HCT116 (cell line): ENCODE results near the gene VASH2. TPM values are rescaled to one million over a fixed set of nuclear protein-coding genes. Genes with fewer than 3 reads are reported as not detected.

Source experiments
- ATAC-seq: fragments of 200-7000 bp; cut with Tn5 transposase; 2 replicates; pipeline ENCODE4 v1.9.1; 2020; ENCODE audit warnings: mild to moderate bottlenecking, moderate library complexity
- BruUV-seq: library from RNA; stranded (reverse); fragments of 400-500 nt; replicated peaks from 2 replicates; lab custom pipeline; 2021; lab: Mats Ljungman, UMichigan
- CTCF ChIA-PET: fragments of 300-600 bp; sonication (Branson Sonifier 250); formaldehyde crosslinking; loops from one replicate; lab custom pipeline; 2021; ENCODE audit warnings: antibody characterized with exemption; lab: Charles Lee
- POLR2A ChIA-PET: fragments of 300-600, 350-600 bp; sonication (Branson Sonifier 250); formaldehyde crosslinking; loops from one replicate; lab custom pipeline; 2021; ENCODE audit warnings: antibody characterized with exemption; lab: Charles Lee
- RAD21 ChIA-PET, 2 experiments: fragments of 300-600 bp; sonication (Branson Sonifier 250); formaldehyde crosslinking; loops; one replicate each; lab custom pipeline; 2023; ENCODE audit warnings: low total read pairs in 2 of 2; ENCODE audit not compliant: uncharacterized antibody in 2 of 2, unreplicated experiment in 2 of 2, low non-redundant PET in 1 of 2; lab: Charles Lee
- DNase-seq: peaks from one replicate; pipeline ENCODE4 v3.0.0-alpha.2; 2010; ENCODE audit warnings: low read depth, low spot score
- H2AFZ ChIP-seq: fragments of 200-600 bp; shearing (Covaris generic), sonication (generic); 2 replicates; pipeline ENCODE4 v1.6.1; 2017; ENCODE audit warnings: low read depth, mixed run types, mixed read lengths, antibody characterized with exemption, low read length; ENCODE audit not compliant: poor library complexity, severe bottlenecking
- H3K27ac ChIP-seq: 2 replicates; pipeline ENCODE4 v1.5.1; 2012; ENCODE audit warnings: low read depth, low read length
- H3K27me3 ChIP-seq: fragments of 200-600 bp; sonication (generic); 2 replicates; pipeline ENCODE4 v1.6.1; 2016; ENCODE audit warnings: mixed run types, low read length, mixed read lengths; ENCODE audit not compliant: insufficient read depth
- H3K36me3 ChIP-seq, 2 experiments: fragments of 200-500 bp in 1 of 2; fragments of 200-600 bp in 1 of 2; sonication (Bioruptor generic) in 1 of 2; sonication (generic) in 1 of 2; 2 replicates each; pipeline versions ENCODE4 v1.5.1 to v1.6.1; 2014 to 2016; ENCODE audit warnings: low read length in 2 of 2, inconsistent platforms in 1 of 2, mixed read lengths in 1 of 2, mixed run types in 1 of 2; ENCODE audit not compliant: insufficient read depth in 2 of 2, control insufficient read depth in 1 of 2
- H3K4me1 ChIP-seq, 2 experiments: fragments of 200-600 bp in 1 of 2; sonication (generic) in 1 of 2; 2 replicates each; pipeline versions ENCODE4 v1.5.1 to v1.6.1; 2012 to 2017; ENCODE audit warnings: low read length in 2 of 2, inconsistent platforms in 1 of 2, mild to moderate bottlenecking in 1 of 2, mixed read lengths in 1 of 2, mixed run types in 1 of 2, moderate library complexity in 1 of 2; ENCODE audit not compliant: insufficient read depth in 2 of 2, control insufficient read depth in 1 of 2
- H3K4me2 ChIP-seq: fragments of 200-600 bp; sonication (generic); 2 replicates; pipeline ENCODE4 v1.6.1; 2017; ENCODE audit warnings: mixed run types, low read length, mixed read lengths
- H3K4me3 ChIP-seq, 2 experiments: fragments of 200-600 bp in 1 of 2; sonication (generic) in 1 of 2; replicated peaks in 1 of 2; 2 replicates each; pipeline ENCODE4 v1.5.1; 2011 to 2016; ENCODE audit warnings: low read length in 2 of 2, control low read depth in 1 of 2, low read depth in 1 of 2, mild to moderate bottlenecking in 1 of 2, mixed read lengths in 1 of 2, mixed run types in 1 of 2
- H3K79me2 ChIP-seq: fragments of 200-600 bp; sonication (generic); 2 replicates; pipeline ENCODE4 v1.6.1; 2017; ENCODE audit warnings: mild to moderate bottlenecking, mixed run types, low read length, moderate library complexity, mixed read lengths; ENCODE audit not compliant: insufficient read depth
- H3K9ac ChIP-seq: fragments of 200-600 bp; sonication (generic); 2 replicates; pipeline ENCODE4 v1.6.1; 2016; ENCODE audit warnings: low read length, mixed read lengths
- H3K9me2 ChIP-seq: fragments of 200-600 bp; sonication (generic), shearing (Covaris generic); 2 replicates; pipeline ENCODE4 v1.6.1; 2017; ENCODE audit warnings: mixed run types, mild to moderate bottlenecking, moderate library complexity; ENCODE audit not compliant: insufficient read depth
- H3K9me3 ChIP-seq, 2 experiments: fragments of 200-500 bp in 1 of 2; fragments of 200-600 bp in 1 of 2; sonication (Bioruptor generic) in 1 of 2; sonication (generic) in 1 of 2; 2 replicates each; pipeline ENCODE4 v1.6.1; 2014 to 2017; ENCODE audit warnings: low read length in 2 of 2, mixed read lengths in 2 of 2, inconsistent platforms in 1 of 2, low read depth in 1 of 2, mild to moderate bottlenecking in 1 of 2, mixed run types in 1 of 2, moderate library complexity in 1 of 2; ENCODE audit not compliant: control insufficient read depth in 1 of 2, insufficient read depth in 1 of 2
- H4K20me1 ChIP-seq: fragments of 200-600 bp; sonication (generic), shearing (Covaris generic); 2 replicates; pipeline ENCODE4 v1.6.1; 2017; ENCODE audit warnings: mixed run types, mild to moderate bottlenecking, moderate library complexity; ENCODE audit not compliant: insufficient read depth
- CBX3 ChIP-seq: IDR thresholded peaks from 2 replicates; pipeline ENCODE4 v1.6.1; 2012; ENCODE audit warnings: low read depth
- EGR1 ChIP-seq: IDR thresholded peaks from 2 replicates; pipeline ENCODE4 v1.6.1; 2012; ENCODE audit warnings: low read depth
- ELF1 ChIP-seq: IDR thresholded peaks from 2 replicates; pipeline ENCODE4 v1.6.1; 2012; ENCODE audit warnings: low read depth, borderline replicate concordance
- EZH2 ChIP-seq: fragments of 200-600 bp; sonication (generic); IDR thresholded peaks from 2 replicates; pipeline ENCODE4 v1.6.1; 2017; ENCODE audit warnings: antibody characterized with exemption, mixed run types
- EZH2phosphoT487 ChIP-seq: fragments of 200-600 bp; IDR thresholded peaks from 2 replicates; pipeline ENCODE4 v1.6.1; 2018; ENCODE audit warnings: antibody characterized with exemption, borderline replicate concordance
- FOSL1 ChIP-seq: IDR thresholded peaks from 2 replicates; pipeline ENCODE4 v1.6.1; 2012; ENCODE audit warnings: low read depth
- POLR2A ChIP-seq: IDR thresholded peaks from 2 replicates; pipeline ENCODE4 v1.7.0; 2011; ENCODE audit warnings: borderline replicate concordance; ENCODE audit not compliant: insufficient read depth, insufficient read length; ENCODE audit errors: extremely low read depth
- POLR2AphosphoS5 ChIP-seq: IDR thresholded peaks from 2 replicates; pipeline ENCODE4 v1.6.1; 2011; ENCODE audit warnings: mild to moderate bottlenecking, low read depth, low read length, moderate library complexity
- RAD21 ChIP-seq: IDR thresholded peaks from 2 replicates; pipeline ENCODE4 v1.6.1; 2012; ENCODE audit warnings: low read depth, mild to moderate bottlenecking
- REST ChIP-seq: IDR thresholded peaks from 2 replicates; pipeline ENCODE4 v1.6.1; 2012; ENCODE audit warnings: low read depth
- SIN3A ChIP-seq: IDR thresholded peaks from 2 replicates; pipeline ENCODE4 v1.6.1; 2012; ENCODE audit warnings: low read depth
- SP1 ChIP-seq: IDR thresholded peaks from 2 replicates; pipeline ENCODE4 v1.6.1; 2012; ENCODE audit warnings: low read depth
- TCF7L2 ChIP-seq: IDR thresholded peaks from 2 replicates; pipeline ENCODE4 v1.7.0; 2011; ENCODE audit warnings: borderline replicate concordance, inconsistent platforms; ENCODE audit not compliant: insufficient read depth, insufficient read length; ENCODE audit errors: extremely low read depth
- ZNF274 ChIP-seq: fragments of 200-500 bp; sonication (Bioruptor generic); IDR thresholded peaks from 2 replicates; pipeline ENCODE4 v1.6.1; 2014; ENCODE audit warnings: mild to moderate bottlenecking, low read depth, low read length, inconsistent platforms
- intact Hi-C: fragments of 100-400 bp; cut with micrococcal nuclease; formaldehyde crosslinking; loops from 2 replicates; pipeline ENCODE4 v1.10.0; 2022
- total RNA-seq: library from RNA; stranded (reverse); gene quantifications from one replicate; pipeline ENCODE4 v1.2.1, GENCODE V29; 2021; ENCODE audit not compliant: unreplicated experiment

Gene VASH2
- total RNA-seq, 1 experiment from 2014 or later: 5.7 TPM

- intact Hi-C loops: no loop called here
- Histone ChIP-seq H2AFZ (peak overlapping the region; percentile 79), H3K9me3 (no peaks in the 10 kb centered on the region; a peak in 1 of 4 replicates), H3K4me1 (peaks cover 0 to 4% of the 10 kb centered on the region in 2 experiments; a peak in 1 of 4 replicates), H3K9me2 (no peaks in the 10 kb centered on the region), H3K4me2 (no peak overlapping the region), H3K27me3 (no peaks in the 10 kb centered on the region), H3K79me2 (no peaks in the 10 kb centered on the region), H3K36me3 (no peaks in the 10 kb centered on the region), H3K27ac (no peak overlapping the region), H4K20me1 (no peaks in the 10 kb centered on the region), H3K9ac (no peak overlapping the region), H3K4me3 (no peak overlapping the region)
- BruUV-seq: no TSS peak
- TF ChIP-seq CBX3 (no peak), EZH2 (no peak)
- POLR2A ChIA-PET: no interaction called here
- ATAC-seq (no peak), DNase-seq (no peak)
- CTCF ChIA-PET: no interaction called here
- RAD21 ChIA-PET: no interaction called here
Measured at GRCh38 chr1:212930986-212931678, 19.2 kb upstream of the VASH2 start.

- ATAC-seq (no peak; the same call in 1 of the 2 replicates), DNase-seq (no peak)
- BruUV-seq: no TSS peak
- ChIA-PET POLR2A (no interaction called here), RAD21 (no interaction called here), CTCF (no interaction called here)
- Histone ChIP-seq H4K20me1 (no peaks in the 10 kb centered on the region), H3K9ac (no peak overlapping the region), H3K4me2 (no peak overlapping the region), H3K9me2 (no peaks in the 10 kb centered on the region), H3K36me3 (no peaks in the 10 kb centered on the region), H3K79me2 (no peaks in the 10 kb centered on the region), H3K4me1 (peaks cover 0 to 4% of the 10 kb centered on the region in 2 experiments; a peak in 1 of 4 replicates), H3K27ac (no peak overlapping the region), H2AFZ (no peak overlapping the region), H3K4me3 (no peak overlapping the region), H3K27me3 (no peaks in the 10 kb centered on the region), H3K9me3 (no peaks in the 10 kb centered on the region)
- intact Hi-C loops: no loop called here
- TF ChIP-seq ZNF274: no peak
- no peak for TF ChIP-seq REST
- no peak for TF ChIP-seq FOSL1
- no peak for TF ChIP-seq SIN3A
- no peak for TF ChIP-seq SP1
- TF ChIP-seq POLR2A: no peak
- TF ChIP-seq ELF1: no peak
- no peak for TF ChIP-seq POLR2AphosphoS5
- no peak for TF ChIP-seq TCF7L2
- no peak for TF ChIP-seq EZH2phosphoT487
- no peak for TF ChIP-seq RAD21
- no peak for TF ChIP-seq CBX3
- no peak for TF ChIP-seq EGR1
Measured at GRCh38 chr1:212933815-212934471, 16.4 kb upstream of the VASH2 start.
